Kidney (tissue), 14 donors: ENCODE measurements around the gene COL6A2. TPM values are rescaled to one million over a fixed set of nuclear protein-coding genes. Genes with fewer than 3 reads are reported as not detected.
A peak's percentile ranks its signal among the peaks of the same experiment; 100 is the strongest.

Source experiments
- DNase-seq, 5 donors: peaks; one replicate each; pipeline ENCODE4 v3.0.0-alpha.2; 2013 to 2020
- FAIRE-seq: peaks from 2 replicates; lab custom pipeline; 2012; peaks lifted over from hg19 to GRCh38; lab: Jason Lieb, UNC
- H3K27ac ChIP-seq, 2 donors: one replicate each; pipeline ENCODE4 v1.7.0; 2013; ENCODE audit warnings: low read depth in 2 of 2, low read length in 2 of 2, inconsistent platforms in 1 of 2
- H3K27me3 ChIP-seq: one replicate; pipeline ENCODE4 v1.7.1; 2013; ENCODE audit warnings: low read length, inconsistent platforms; ENCODE audit not compliant: control insufficient read depth, insufficient read depth
- H3K36me3 ChIP-seq, 3 donors: one replicate each; pipeline versions ENCODE4 v1.7.0 to v1.7.1; 2013; ENCODE audit warnings: low read length in 3 of 3, control low read depth in 1 of 3, inconsistent platforms in 1 of 3; ENCODE audit not compliant: insufficient read depth in 3 of 3, control insufficient read depth in 2 of 3
- H3K4me1 ChIP-seq, 3 donors: one replicate each; pipeline versions ENCODE4 v1.7.0 to v1.7.1; 2013; ENCODE audit warnings: low read length in 3 of 3, inconsistent platforms in 1 of 3, low read depth in 1 of 3; ENCODE audit not compliant: control insufficient read depth in 2 of 3, insufficient read depth in 2 of 3
- H3K4me3 ChIP-seq, 3 donors: one replicate each; pipeline versions ENCODE4 v1.7.0 to v1.8.1; 2013; ENCODE audit warnings: low read length in 3 of 3, control low read depth in 1 of 3, inconsistent platforms in 1 of 3
- H3K9ac ChIP-seq, 3 donors: one replicate each; pipeline versions ENCODE4 v1.7.0 to v1.7.1; 2013; ENCODE audit warnings: low read length in 3 of 3, control low read depth in 1 of 3, inconsistent platforms in 1 of 3
- H3K9me3 ChIP-seq, 3 donors: one replicate each; pipeline versions ENCODE4 v1.7.0 to v1.7.1; 2013; ENCODE audit warnings: low read length in 3 of 3, control low read depth in 1 of 3, inconsistent platforms in 1 of 3; ENCODE audit not compliant: control insufficient read depth in 2 of 3, insufficient read depth in 1 of 3
- intact Hi-C: fragments of 100-400 bp; cut with DNase I; formaldehyde crosslinking; loops from one replicate; pipeline ENCODE4 v1.11.1; 2022
- polyA plus RNA-seq: library from polyadenylated mRNA; stranded (reverse); fragments of 350-450 nt; fragmentation: Illumina TruSeq; extraction: RNeasy Lipid Tissue Mini Kit (QIAGEN cat#74804); gene quantifications from one replicate; pipeline ENCODE4 v1.2.3, GENCODE V29; 2014; ENCODE audit warnings: low read depth, low replicate concordance; ENCODE audit not compliant: insufficient read depth
- total RNA-seq: library from RNA; stranded (reverse); fragmentation: NEBNext Ultra II Directional; extraction: Animal tissue kit (Norgen Biotek cat#: 25700); gene quantifications from one replicate; pipeline ENCODE4 v1.2.1, GENCODE V29; 2021
- TF ChIP-seq, protein P1 (sequence below): IDR thresholded peaks from 3 replicates; pipeline ENCODE4 v1.5.1; 2012; ENCODE audit warnings: mild to moderate bottlenecking, moderate library complexity, borderline replicate concordance; ENCODE audit not compliant: insufficient read depth; ENCODE audit errors: extremely low read depth
- donor health status: control.
- donor health status: control.
- donor health status: control.
- donor health status: control.
- donor health status: control.
- donor health status: DM: yes; HTN: yes; CAD: no.
- donor health status: Normal renal cell carcinoma (clear cell type).

COL6A2 gene
- total and polyA plus RNA-seq, 2 donors from 2014 or later: 52.4 to 174 TPM

DNA sequence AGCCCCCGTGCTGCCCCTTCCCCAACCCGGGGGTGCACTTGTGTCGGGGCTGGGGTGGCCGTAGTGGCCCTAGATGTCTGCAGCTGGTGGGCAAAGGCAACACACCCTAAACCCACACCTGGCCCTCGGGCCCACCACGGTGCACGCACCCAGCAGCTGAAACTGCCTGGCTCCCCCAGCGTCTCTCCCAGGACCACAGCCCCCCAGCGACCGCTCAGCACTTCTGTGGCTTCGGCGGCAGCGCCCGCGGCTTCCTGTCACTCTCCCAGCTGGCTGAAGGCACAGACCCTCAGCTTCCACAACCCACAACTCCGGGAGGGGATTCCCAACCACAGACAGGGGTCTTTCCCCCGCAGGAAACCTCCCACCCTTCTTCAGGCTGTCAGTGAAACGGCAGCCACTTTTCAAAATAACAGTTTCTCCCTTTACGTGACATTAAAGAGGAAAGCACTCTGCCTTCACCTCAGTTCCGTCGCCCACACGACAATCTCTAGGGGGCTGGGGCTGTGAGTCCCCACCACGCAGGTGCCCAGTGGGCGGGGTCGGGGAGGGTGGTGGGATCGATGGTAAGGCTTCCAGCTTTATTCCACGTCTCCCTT lies 40.7 kb upstream of the COL6A2 start:
- TF ChIP-seq, protein P1, sequence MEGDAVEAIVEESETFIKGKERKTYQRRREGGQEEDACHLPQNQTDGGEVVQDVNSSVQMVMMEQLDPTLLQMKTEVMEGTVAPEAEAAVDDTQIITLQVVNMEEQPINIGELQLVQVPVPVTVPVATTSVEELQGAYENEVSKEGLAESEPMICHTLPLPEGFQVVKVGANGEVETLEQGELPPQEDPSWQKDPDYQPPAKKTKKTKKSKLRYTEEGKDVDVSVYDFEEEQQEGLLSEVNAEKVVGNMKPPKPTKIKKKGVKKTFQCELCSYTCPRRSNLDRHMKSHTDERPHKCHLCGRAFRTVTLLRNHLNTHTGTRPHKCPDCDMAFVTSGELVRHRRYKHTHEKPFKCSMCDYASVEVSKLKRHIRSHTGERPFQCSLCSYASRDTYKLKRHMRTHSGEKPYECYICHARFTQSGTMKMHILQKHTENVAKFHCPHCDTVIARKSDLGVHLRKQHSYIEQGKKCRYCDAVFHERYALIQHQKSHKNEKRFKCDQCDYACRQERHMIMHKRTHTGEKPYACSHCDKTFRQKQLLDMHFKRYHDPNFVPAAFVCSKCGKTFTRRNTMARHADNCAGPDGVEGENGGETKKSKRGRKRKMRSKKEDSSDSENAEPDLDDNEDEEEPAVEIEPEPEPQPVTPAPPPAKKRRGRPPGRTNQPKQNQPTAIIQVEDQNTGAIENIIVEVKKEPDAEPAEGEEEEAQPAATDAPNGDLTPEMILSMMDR: no peak
- no peaks in the 10 kb centered on the region for H3K27me3 ChIP-seq
- H3K4me3 ChIP-seq: no peak overlapping the region
- FAIRE-seq (no peak), DNase-seq (no peak)
- H3K36me3 ChIP-seq: no peaks in the 10 kb centered on the region
- peaks cover 0 to 2% (median 0%) of the 10 kb centered on the region in 3 donors for H3K4me1 ChIP-seq
- intact Hi-C loops: no loop called here
- H3K27ac ChIP-seq: peak overlapping the region in 1 of 2 donors; percentile 51
- H3K9ac ChIP-seq: no peak overlapping the region
- peaks cover 0 to 5% (median 0%) of the 10 kb centered on the region in 3 donors for H3K9me3 ChIP-seq

GRCh38 chr21:46057710-46058241 lies 40.1 kb upstream of the COL6A2 start:
- Histone ChIP-seq H3K27ac (no peak overlapping the region), H3K36me3 (no peaks in the 10 kb centered on the region), H3K9ac (no peak overlapping the region), H3K4me3 (no peak overlapping the region), H3K4me1 (peaks cover 0 to 2% (median 0%) of the 10 kb centered on the region in 3 donors), H3K27me3 (no peaks in the 10 kb centered on the region), H3K9me3 (peaks cover 0 to 5% (median 2%) of the 10 kb centered on the region in 3 donors)
- intact Hi-C loops: no loop called here
- peak in 1 of 5 donors; percentile 68 for DNase-seq
- TF ChIP-seq, protein P1: no peak
- FAIRE-seq: no peak

- Histone ChIP-seq H3K4me1 (peaks cover 0 to 2% (median 0%) of the 10 kb centered on the region in 3 donors), H3K4me3 (no peak overlapping the region), H3K27ac (no peak overlapping the region), H3K9me3 (peaks cover 0 to 9% (median 2%) of the 10 kb centered on the region in 3 donors), H3K9ac (no peak overlapping the region), H3K36me3 (no peaks in the 10 kb centered on the region), H3K27me3 (no peaks in the 10 kb centered on the region)
- intact Hi-C loops: no loop called here
- TF ChIP-seq, protein P1: no peak
- DNase-seq (peak in 1 of 5 donors; percentile 46), FAIRE-seq (no peak)
These were observed 39.3 kb upstream of the COL6A2 start for GRCh38 chr21:46058431-46059145.
